22Rv1 (cell line): ENCODE data around the gene DLGAP5.

ENCODE experiments used
- H3K27ac ChIP-seq: fragments of 450-650 bp; 2 replicates; pipeline ENCODE4 v1.5.1; 2017
- CTCF ChIP-seq: fragments of 450-650 bp; IDR thresholded peaks from 2 replicates; pipeline ENCODE4 v1.5.1; 2017; ENCODE audit warnings: mild to moderate bottlenecking
- ZFX ChIP-seq: fragments of 450-650 bp; IDR thresholded peaks from 2 replicates; pipeline ENCODE4 v1.6.1; 2017; ENCODE audit warnings: antibody characterized with exemption, borderline replicate concordance

DLGAP5 gene

GRCh38 chr14:55123852-55124639 is 67.3 kb downstream of the DLGAP5 start:
- TF ChIP-seq ZFX (no peak), CTCF (no peak)

DNA sequence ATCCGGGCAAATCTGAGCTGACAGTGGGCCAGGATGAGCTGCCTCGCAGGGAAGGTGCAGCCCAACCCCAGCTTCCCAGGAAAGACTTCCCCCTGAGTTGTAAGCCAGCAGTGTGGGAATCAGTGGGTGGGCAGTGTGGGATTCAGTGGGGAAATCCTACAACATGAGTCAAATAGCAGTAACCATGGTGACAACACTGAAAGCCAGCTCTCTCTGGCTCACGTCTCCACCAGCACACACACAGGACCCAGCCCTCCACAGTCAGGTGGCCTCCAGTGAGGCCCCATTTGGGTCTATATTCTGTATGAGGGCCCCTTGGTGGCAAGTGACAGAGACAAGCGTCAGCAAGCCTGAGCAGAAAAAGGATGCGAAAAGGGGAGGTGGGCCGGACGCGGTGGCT is 68.3 kb downstream of the DLGAP5 start:
- peak overlapping the region; percentile 62 for H3K27ac ChIP-seq
- TF ChIP-seq CTCF (no peak), ZFX (no peak)

More at GRCh38 chr14:55123852-55124639, 67.3 kb downstream of the DLGAP5 start:
- H3K27ac ChIP-seq = no peak overlapping the region

DNA sequence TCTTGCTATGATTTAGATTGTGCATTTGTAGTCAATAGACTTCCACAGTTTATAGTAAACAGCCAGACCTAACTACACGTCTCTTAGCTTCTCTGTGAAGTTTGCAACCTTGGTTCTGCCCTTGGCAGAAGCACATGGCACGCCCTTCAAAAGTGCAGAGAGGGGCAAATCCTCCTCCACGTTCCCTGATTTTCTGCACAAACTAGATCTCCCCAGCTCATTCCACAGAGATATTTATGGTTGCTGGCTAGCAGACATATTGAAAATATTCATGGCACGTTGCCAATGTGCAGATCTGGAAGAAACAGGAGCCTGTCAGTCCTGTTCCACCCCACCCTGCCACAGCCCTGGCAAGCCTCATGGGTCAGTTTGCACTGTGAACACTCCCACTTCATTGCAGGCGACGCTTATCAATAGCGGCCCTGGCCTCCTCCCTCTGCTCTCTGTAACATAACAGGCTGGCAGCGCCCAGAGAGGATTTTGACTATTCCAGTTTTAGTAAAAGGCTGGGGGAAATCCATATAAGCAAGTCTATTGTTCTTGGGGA is 68.9 kb downstream of the DLGAP5 start:
- TF ChIP-seq CTCF (no peak), ZFX (no peak)
- peak overlapping the region; percentile 62 for H3K27ac ChIP-seq

DNA sequence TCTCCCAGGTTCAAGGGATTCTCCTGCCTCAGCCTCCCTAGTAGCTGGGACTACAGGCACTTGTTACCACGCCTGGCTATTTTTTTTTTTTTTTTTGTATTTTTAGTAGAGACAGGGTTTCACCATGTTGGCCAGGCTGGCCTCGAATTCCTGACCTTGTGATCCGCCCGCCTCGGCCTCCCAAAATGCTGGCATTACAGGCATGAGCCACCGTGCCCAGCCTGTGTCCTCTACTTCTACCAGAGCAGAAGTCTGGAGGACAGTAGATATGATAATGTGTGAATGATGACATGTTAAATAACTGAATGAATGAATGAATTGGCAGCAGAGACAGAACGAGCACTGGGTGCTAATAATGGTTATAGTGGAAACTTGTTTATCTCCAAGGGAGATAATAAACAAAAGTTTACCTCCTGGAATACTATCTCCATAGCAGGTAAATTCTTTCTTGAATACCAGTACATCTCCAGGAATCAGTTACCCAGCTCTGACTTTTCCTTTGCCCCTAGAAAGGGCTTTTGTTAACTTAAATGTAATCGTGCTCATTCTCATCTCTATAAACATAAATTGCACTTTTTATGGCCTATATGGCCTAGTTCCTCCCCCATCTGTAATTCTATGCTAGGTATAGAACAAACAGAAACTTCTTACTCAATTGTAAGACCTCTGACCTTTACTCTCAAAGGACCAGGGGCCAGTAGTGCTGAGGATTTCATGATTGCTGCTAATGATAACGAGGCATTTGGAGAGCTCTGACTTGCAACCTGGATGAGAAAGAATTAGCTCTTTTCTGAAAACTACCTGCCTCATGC is 69.6 kb downstream of the DLGAP5 start:
- no peak for TF ChIP-seq CTCF

DNA sequence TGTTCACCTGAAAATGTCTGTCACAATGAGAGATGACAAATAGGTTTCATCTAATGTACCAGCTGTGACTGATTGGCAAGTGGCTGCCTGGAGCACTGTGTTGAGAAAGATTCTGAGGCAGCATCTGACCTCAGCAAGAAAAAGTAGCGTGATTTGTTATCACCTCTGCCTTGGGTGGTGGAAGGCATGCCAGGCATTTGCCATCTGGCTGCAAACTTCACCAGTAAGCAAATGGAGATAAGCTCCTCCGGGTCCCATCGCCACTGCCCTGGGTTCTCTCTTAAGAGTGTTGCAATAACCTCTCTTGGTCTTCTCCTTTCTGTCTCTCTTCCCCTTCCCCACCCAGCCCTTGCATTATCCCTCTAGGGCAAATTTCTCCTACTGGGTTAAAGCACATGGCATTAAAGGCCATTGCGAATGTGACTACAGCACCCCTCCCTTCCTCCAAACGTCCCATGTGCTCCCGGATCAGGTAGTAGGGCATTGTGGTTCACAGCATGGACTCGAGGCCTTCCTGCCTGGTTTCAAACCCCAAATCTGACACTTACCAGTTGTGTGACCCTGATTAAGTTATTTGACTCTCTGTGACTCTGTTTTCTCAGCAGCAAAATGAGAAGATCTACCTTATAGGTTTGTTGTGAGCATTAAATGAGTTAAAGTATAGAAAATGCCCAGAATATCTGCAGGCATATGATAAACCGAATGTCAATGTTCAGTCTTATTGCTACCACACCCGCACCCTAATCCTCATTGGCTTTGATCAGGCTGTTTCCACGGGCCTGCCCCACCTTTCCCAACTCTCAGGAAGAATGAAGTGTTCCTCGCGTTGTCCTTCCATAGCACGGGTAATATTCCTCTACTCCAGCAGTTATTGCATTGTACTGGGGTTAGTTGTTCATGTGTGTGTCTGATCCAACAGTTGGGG is 70.6 kb downstream of the DLGAP5 start:
- no peak overlapping the region for H3K27ac ChIP-seq
- TF ChIP-seq ZFX = no peak
- TF ChIP-seq CTCF = no peak

More for the DNA sequence above, 69.6 kb downstream of the DLGAP5 start:
- H3K27ac ChIP-seq = peak overlapping the region; percentile 62

DNA sequence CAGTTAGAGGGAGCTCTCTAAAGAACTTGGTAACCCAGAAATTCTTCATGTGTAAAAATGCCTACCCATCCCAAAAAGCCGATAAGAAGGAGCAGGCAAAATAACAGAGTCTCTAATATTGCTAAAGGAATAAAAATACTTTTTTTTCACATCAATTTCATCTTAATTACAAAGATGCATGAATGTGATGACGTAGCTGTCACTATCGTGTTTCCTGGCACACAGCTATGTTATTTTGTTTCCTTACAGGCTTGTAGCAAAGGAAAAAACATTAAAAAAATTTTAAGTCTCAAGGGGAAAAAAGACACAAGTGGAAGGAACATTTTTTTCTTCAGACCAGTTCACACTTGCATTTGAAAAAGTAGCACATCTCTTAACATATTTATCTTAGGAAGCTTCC is 72.6 kb downstream of the DLGAP5 start:
- H3K27ac ChIP-seq = no peak overlapping the region
- TF ChIP-seq ZFX (no peak), CTCF (no peak)
